Left lung (tissue), 8 donors: ENCODE results near the gene SAPCD2. TPM values are rescaled to one million over a fixed set of nuclear protein-coding genes. Genes with fewer than 3 reads are reported as not detected.

Source experiments
- polyA plus RNA-seq, 6 donors: library from polyadenylated mRNA; unstranded; fragments of 120-200 nt; gene quantifications; one replicate each; pipeline ENCODE4 v1.2.1, GENCODE V29; 2013; ENCODE audit not compliant: insufficient read length in 6 of 6
- total RNA-seq, 2 donors: library from RNA; stranded (reverse); fragmentation: NEBNext Ultra II Directional; extraction: Animal tissue kit (Norgen Biotek cat#: 25700); gene quantifications; one replicate each; pipeline ENCODE4 v1.2.1, GENCODE V29; 2021
- donor health status: DM: no; HTN: yes; CAD: no.
- donor health status: DM: no; HTN: no; CAD: no.

Gene SAPCD2
- total and polyA plus RNA-seq, 8 donors: 2.7 to 15.1 (median 9.1) TPM

Other genes with a start within 250 kb of the SAPCD2 start
Only the 30 nearest of the 36 such genes appear.
- 10 to 100 TPM; 17.2 to 22.4 TPM for gene TRAF2, start 184.0 kb downstream of the SAPCD2 start, total RNA-seq
- gene TRAF2, start 184.0 kb downstream of the SAPCD2 start, polyA plus RNA-seq: 10 to 100 TPM; 12.4 to 16.3 (median 14.6) TPM
- 100 to 1,000 TPM in 1 of 2 donors, 10 to 100 TPM in 1; 98.5 to 111 TPM for gene FBXW5, start 125.8 kb downstream of the SAPCD2 start, total RNA-seq
- 10 to 100 TPM; 33.0 to 59.6 (median 43.6) TPM for gene FBXW5, start 125.8 kb downstream of the SAPCD2 start, polyA plus RNA-seq
- 1 to 10 TPM; 1.2 TPM for gene C8G, start 125.3 kb downstream of the SAPCD2 start, total RNA-seq
- gene C8G, start 125.3 kb downstream of the SAPCD2 start, polyA plus RNA-seq: under 1 TPM; 0.47 to 0.90 (median 0.72) TPM
- 1 to 10 TPM; 2.1 to 4.5 TPM for gene LCN12, start 118.3 kb downstream of the SAPCD2 start, total RNA-seq
- 10 to 100 TPM in 5 of 6 donors, 1 to 10 TPM in 1; 7.0 to 28.0 (median 17.6) TPM for gene LCN12, start 118.3 kb downstream of the SAPCD2 start, polyA plus RNA-seq
- gene PTGDS, start 93.1 kb downstream of the SAPCD2 start, total RNA-seq: 100 to 1,000 TPM; 133 to 137 TPM
- gene PTGDS, start 93.1 kb downstream of the SAPCD2 start, polyA plus RNA-seq: 10 to 100 TPM; 23.7 to 59.8 (median 31.2) TPM
- gene LCNL1, start 87.6 kb downstream of the SAPCD2 start, total RNA-seq: 1 to 10 TPM; 2.0 to 2.3 TPM
- gene LCNL1, start 87.6 kb downstream of the SAPCD2 start, polyA plus RNA-seq: 1 to 10 TPM in 4 of 6 donors, under 1 TPM in 2; 0.38 to 2.7 (median 1.1) TPM
- 10 to 100 TPM; 34.2 to 56.6 TPM for gene PAXX, start 78.1 kb downstream of the SAPCD2 start, total RNA-seq
- 10 to 100 TPM; 28.1 to 47.6 (median 33.7) TPM for gene PAXX, start 78.1 kb downstream of the SAPCD2 start, polyA plus RNA-seq
- 10 to 100 TPM; 39.7 to 85.4 TPM for gene CLIC3, start 74.0 kb downstream of the SAPCD2 start, total RNA-seq
- gene CLIC3, start 74.0 kb downstream of the SAPCD2 start, polyA plus RNA-seq: 10 to 100 TPM; 30.7 to 56.2 (median 42.2) TPM
- gene ABCA2, start 42.3 kb downstream of the SAPCD2 start, total RNA-seq: 10 to 100 TPM; 34.5 to 34.8 TPM
- gene ABCA2, start 42.3 kb downstream of the SAPCD2 start, polyA plus RNA-seq: 10 to 100 TPM; 20.8 to 33.8 (median 28.6) TPM
- 1 to 10 TPM in 1 of 2 donors, under 1 TPM in 1; 0.17 to 2.9 TPM for gene FUT7, start 38.5 kb downstream of the SAPCD2 start, total RNA-seq
- under 1 TPM in 3 of 6 donors, not detected in 3; 0.08 to 0.11 (median 0.09) TPM for gene FUT7, start 38.5 kb downstream of the SAPCD2 start, polyA plus RNA-seq
- gene NPDC1, start 24.4 kb downstream of the SAPCD2 start, total RNA-seq: 100 to 1,000 TPM; 104 to 105 TPM
- gene NPDC1, start 24.4 kb downstream of the SAPCD2 start, polyA plus RNA-seq: 10 to 100 TPM; 24.4 to 48.9 (median 25.2) TPM
- gene ENTPD2, start 16.5 kb downstream of the SAPCD2 start, total RNA-seq: under 1 TPM; 0.71 to 0.87 TPM
- 1 to 10 TPM; 1.7 to 4.7 (median 3.0) TPM for gene ENTPD2, start 16.5 kb downstream of the SAPCD2 start, polyA plus RNA-seq
- gene UAP1L1, start 7.0 kb upstream of the SAPCD2 start, total RNA-seq: 10 to 100 TPM; 28.1 to 43.1 TPM
- gene UAP1L1, start 7.0 kb upstream of the SAPCD2 start, polyA plus RNA-seq: 1 to 10 TPM; 4.6 to 8.8 (median 6.0) TPM
- 10 to 100 TPM; 51.5 to 54.9 TPM for gene MAN1B1, start 16.4 kb upstream of the SAPCD2 start, total RNA-seq
- gene MAN1B1, start 16.4 kb upstream of the SAPCD2 start, polyA plus RNA-seq: 10 to 100 TPM; 62.7 to 74.9 (median 66.9) TPM
- 100 to 1,000 TPM; 144 to 165 TPM for gene DPP7, start 44.2 kb upstream of the SAPCD2 start, total RNA-seq
- 10 to 100 TPM; 35.8 to 53.6 (median 47.7) TPM for gene DPP7, start 44.2 kb upstream of the SAPCD2 start, polyA plus RNA-seq
- under 1 TPM; 0.17 to 0.55 TPM for gene GRIN1, start 68.6 kb upstream of the SAPCD2 start, total RNA-seq
- gene GRIN1, start 68.6 kb upstream of the SAPCD2 start, polyA plus RNA-seq: under 1 TPM; 0.15 to 0.38 (median 0.28) TPM
- gene LRRC26, start 99.5 kb upstream of the SAPCD2 start, total RNA-seq: under 1 TPM in 1 of 2 donors, not detected in 1; 0.55 TPM
- gene LRRC26, start 99.5 kb upstream of the SAPCD2 start, polyA plus RNA-seq: under 1 TPM in 3 of 6 donors, not detected in 3; 0.23 to 0.63 (median 0.25) TPM
- gene TMEM210, start 101.5 kb upstream of the SAPCD2 start, total RNA-seq: not detected
- gene TMEM210, start 101.5 kb upstream of the SAPCD2 start, polyA plus RNA-seq: not detected
- 10 to 100 TPM; 43.5 to 52.3 TPM for gene ANAPC2, start 118.0 kb upstream of the SAPCD2 start, total RNA-seq
- gene ANAPC2, start 118.0 kb upstream of the SAPCD2 start, polyA plus RNA-seq: 10 to 100 TPM; 42.1 to 58.8 (median 44.3) TPM
- gene SSNA1, start 118.1 kb upstream of the SAPCD2 start, total RNA-seq: 10 to 100 TPM; 59.1 to 68.0 TPM
- gene SSNA1, start 118.1 kb upstream of the SAPCD2 start, polyA plus RNA-seq: 10 to 100 TPM; 38.7 to 53.6 (median 52.1) TPM
- gene TPRN, start 130.2 kb upstream of the SAPCD2 start, total RNA-seq: 10 to 100 TPM; 21.6 to 21.7 TPM
- gene TPRN, start 130.2 kb upstream of the SAPCD2 start, polyA plus RNA-seq: 10 to 100 TPM in 3 of 6 donors, 1 to 10 TPM in 3; 6.7 to 13.8 (median 9.4) TPM
- 10 to 100 TPM; 30.6 to 31.7 TPM for gene TMEM203, start 135.1 kb upstream of the SAPCD2 start, total RNA-seq
- gene TMEM203, start 135.1 kb upstream of the SAPCD2 start, polyA plus RNA-seq: 10 to 100 TPM; 30.4 to 37.8 (median 33.3) TPM
- gene NDOR1, start 135.1 kb upstream of the SAPCD2 start, total RNA-seq: 10 to 100 TPM; 16.5 to 19.5 TPM
- gene NDOR1, start 135.1 kb upstream of the SAPCD2 start, polyA plus RNA-seq: 10 to 100 TPM in 3 of 6 donors, 1 to 10 TPM in 3; 9.1 to 15.4 (median 10.2) TPM
- 1 to 10 TPM; 4.9 to 7.5 TPM for gene RNF208, start 151.7 kb upstream of the SAPCD2 start, total RNA-seq
- gene RNF208, start 151.7 kb upstream of the SAPCD2 start, polyA plus RNA-seq: 1 to 10 TPM; 4.0 to 7.8 (median 5.9) TPM
- gene CYSRT1, start 154.6 kb upstream of the SAPCD2 start, total RNA-seq: under 1 TPM; 0.44 to 0.50 TPM
- gene CYSRT1, start 154.6 kb upstream of the SAPCD2 start, polyA plus RNA-seq: 1 to 10 TPM; 1.4 to 3.7 (median 2.8) TPM
- under 1 TPM; 0.15 to 0.18 TPM for gene RNF224, start 156.9 kb upstream of the SAPCD2 start, total RNA-seq
- 1 to 10 TPM; 1.7 to 4.8 (median 3.5) TPM for gene RNF224, start 156.9 kb upstream of the SAPCD2 start, polyA plus RNA-seq
- under 1 TPM in 1 of 2 donors, not detected in 1; 0.12 TPM for gene SLC34A3, start 160.3 kb upstream of the SAPCD2 start, total RNA-seq
- gene SLC34A3, start 160.3 kb upstream of the SAPCD2 start, polyA plus RNA-seq: 1 to 10 TPM; 1.0 to 2.8 (median 2.1) TPM
- gene TUBB4B, start 170.7 kb upstream of the SAPCD2 start, total RNA-seq: 100 to 1,000 TPM; 245 to 337 TPM
- gene TUBB4B, start 170.7 kb upstream of the SAPCD2 start, polyA plus RNA-seq: 100 to 1,000 TPM; 196 to 315 (median 237) TPM
- not detected for gene STPG3, start 180.7 kb upstream of the SAPCD2 start, total RNA-seq
- 1 to 10 TPM in 3 of 6 donors, under 1 TPM in 3; 0.69 to 1.4 (median 0.89) TPM for gene STPG3, start 180.7 kb upstream of the SAPCD2 start, polyA plus RNA-seq
- gene NELFB, start 184.8 kb upstream of the SAPCD2 start, total RNA-seq: 10 to 100 TPM; 47.8 to 49.7 TPM
- 10 to 100 TPM; 52.9 to 62.9 (median 56.8) TPM for gene NELFB, start 184.8 kb upstream of the SAPCD2 start, polyA plus RNA-seq